ENCODE results near the gene FOXI3.
"Not testable (repeated sequence)": the region's sequence is repeated elsewhere in the genome, so short reads cannot be mapped to it uniquely, and the experiment has no call there.

Gene FOXI3

DNA sequence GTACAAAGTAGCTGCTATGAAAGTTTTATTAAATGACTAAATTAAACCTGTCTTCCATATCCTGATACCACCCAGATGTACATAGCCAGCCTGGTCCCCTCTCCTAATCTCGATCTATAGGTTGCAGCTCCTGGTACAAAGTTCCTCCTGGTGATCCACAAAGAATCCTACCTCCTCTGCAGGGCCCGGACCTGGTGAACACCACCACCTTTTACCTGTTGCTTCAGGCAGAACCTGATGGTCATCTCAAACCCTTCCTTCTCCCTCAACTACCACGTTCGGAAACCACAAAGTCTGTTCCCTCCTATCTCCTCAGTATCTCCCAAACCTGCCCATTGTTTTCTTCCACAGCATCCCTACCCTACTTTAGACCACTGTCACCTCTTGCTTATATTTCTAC, 15.5 kb downstream of the FOXI3 start:
- DNase-seq: no peak

DNA sequence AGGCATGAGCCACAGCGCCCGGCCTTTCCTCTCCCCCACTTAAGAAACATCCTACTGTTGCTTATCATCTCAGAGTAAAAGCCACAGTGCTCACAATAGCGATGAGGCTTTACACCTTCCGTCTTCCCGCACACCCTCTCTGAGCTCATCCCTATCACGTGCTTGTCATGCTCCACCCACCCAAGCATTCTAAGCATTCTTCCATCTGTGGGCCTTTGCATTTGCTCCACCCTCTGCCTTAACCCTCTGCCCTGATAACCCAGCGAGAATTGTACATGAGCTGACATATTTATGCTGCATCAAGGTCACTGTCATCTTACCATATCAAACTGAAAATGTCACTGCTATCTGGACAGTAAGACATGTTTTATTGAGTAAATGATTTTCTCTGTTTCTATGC, 22.6 kb downstream of the FOXI3 start:
- DNase-seq: no peak

DNA sequence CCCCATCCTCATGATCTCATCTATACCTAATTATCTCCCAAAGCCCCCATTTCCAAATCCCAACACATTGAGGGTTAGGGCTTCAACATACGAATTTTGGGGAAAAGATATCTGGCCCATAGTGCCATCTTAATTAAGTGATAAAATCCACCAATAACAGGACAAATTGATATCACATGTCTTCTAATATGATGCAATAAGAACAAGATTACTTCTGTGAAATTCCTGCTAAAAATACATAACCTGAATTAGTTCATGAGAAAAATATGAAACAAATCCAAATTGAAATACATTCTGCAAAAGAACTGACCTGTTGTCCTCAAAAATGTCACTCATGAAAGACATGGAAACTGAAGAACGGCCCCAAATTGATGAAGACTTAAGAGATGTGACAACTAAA, 28.8 kb downstream of the FOXI3 start:
- DNase-seq: no peak

DNA sequence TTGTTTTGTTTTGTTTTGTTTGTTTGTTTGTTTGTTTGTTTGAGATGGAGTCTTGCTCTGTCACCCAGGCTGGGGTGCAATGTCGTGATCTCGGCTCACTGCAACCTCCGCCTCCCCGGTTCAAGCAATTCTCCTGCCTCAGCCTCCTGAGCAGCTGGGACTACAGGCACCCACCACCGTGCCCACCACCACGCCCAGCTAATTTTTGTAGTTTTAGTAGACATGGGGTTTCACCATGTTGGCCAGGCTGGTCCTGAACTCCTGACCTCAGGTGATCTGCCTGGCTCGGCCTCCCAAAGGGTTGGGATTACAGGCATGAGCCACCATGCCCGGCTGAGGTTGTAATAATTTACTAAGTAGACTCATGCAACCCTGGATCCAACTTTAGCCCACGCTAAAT, 33.4 kb downstream of the FOXI3 start:
- DNase-seq: not testable (repeated sequence)

DNA sequence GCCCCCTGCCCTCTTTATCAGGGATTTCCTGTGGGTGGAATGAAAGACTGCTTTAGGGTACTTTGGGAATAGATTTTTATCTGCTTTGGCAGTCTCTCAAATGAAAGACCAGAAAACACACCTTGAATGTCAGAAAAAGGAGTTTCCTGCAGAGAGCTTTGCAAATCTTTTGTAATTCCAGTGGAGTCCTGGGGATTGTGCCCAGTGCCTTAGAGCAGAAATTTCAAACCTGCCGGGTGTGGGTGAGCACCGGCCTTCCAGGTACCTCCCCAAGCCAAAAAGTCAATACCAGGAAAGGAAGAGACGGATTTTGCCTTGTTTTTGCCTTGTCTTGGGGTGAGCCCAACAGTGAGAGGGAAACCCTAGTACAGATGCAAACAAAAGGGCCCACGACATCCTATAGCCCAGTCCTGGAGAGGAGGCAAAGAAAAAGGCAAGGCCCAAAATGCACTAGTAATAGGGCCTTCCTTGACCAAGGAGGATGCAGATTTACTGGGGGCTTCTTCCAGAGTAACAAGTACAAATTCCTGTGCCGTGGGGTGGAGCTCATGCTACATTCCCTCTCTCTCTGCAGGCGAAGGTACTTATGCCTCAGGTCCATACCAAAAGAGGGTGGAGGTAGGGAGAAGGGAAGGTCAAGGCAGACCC, 36.4 kb downstream of the FOXI3 start:
- DNase-seq: no peak

DNA sequence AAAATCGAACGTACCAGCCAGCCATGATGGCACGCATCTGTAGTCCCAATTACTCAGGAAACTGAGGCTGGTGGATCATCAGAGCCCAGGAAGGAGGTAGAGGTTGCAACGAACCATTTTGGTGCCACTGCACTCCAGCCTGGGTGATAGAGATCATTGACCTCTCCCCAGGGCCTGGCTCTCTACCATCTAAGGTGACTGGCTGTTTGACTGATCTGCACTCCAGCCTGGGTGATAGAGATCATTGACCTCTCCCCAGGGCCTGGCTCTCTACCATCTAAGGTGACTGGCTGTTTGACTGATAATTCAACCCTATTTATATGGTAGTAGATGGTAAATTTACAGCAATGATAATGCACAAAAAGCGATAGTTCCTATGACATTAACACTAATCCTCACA, 43.6 kb downstream of the FOXI3 start:
- DNase-seq: not testable (repeated sequence)

DNA sequence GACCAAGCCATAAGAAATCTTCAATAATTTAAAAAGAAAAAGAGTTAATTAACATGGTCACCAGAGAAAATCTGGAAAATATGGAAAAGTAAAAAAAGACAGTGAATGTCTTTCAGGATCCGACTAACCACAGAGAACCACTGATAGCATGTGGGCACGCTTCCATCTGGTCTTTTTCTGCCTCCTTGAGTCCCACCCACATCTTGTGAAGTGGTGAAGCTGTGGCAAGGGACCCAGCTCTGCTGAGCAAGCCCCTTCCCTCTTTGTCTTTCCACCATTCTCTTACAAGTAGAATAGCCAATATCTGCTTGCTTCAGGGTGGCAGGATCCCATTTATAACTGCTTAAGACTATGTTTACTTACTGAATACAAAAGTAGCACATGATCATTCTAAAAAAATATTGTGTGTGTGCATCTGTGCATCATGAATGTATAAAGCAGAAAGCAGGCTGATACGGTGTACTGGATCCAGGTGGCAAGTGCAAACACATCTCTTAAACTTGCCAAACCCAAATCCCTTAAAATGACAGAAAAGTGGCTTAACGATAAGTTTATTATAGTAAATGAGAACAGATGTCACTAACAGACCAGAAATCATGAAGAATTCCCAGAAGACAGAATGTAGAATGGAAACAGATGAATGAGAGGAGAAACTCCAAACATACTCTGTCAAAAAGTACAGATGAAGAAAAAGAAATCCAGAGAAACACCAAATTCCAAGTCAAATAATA, 52.3 kb downstream of the FOXI3 start:
- DNase-seq: no peak

DNA sequence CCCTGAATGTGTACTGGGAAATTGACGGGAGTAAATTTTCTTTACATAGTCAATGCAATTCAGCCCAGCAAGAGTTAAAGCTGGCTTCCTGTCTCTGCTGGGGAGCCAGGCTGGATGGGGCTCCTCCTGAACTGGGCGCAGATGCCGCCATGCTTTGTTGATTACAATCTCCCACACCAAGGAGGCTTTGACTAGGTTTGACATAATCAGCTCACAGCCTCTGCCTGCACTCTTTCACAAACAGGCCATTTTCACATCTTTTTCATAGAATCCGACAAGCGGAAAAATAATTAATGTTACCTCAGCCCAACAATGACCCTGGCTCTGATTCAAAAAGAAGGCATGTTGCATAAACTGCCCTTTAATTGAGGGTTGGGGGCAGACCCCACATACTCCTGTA, 54.3 kb downstream of the FOXI3 start:
- no peak for DNase-seq
